GM21737 (cell line): ENCODE results near the gene RIC8B.
"Not testable (repeated sequence)": the region's sequence is repeated elsewhere in the genome, so short reads cannot be mapped to it uniquely, and the experiment has no call there.

Experiments used
- ATAC-seq: cut with Tn5 transposase; IDR thresholded peaks from one replicate; pipeline ENCODE4 v1.9.1; 2021; ENCODE audit warnings: mild to moderate bottlenecking, moderate library complexity; ENCODE audit not compliant: unreplicated experiment

Gene RIC8B, protein sequence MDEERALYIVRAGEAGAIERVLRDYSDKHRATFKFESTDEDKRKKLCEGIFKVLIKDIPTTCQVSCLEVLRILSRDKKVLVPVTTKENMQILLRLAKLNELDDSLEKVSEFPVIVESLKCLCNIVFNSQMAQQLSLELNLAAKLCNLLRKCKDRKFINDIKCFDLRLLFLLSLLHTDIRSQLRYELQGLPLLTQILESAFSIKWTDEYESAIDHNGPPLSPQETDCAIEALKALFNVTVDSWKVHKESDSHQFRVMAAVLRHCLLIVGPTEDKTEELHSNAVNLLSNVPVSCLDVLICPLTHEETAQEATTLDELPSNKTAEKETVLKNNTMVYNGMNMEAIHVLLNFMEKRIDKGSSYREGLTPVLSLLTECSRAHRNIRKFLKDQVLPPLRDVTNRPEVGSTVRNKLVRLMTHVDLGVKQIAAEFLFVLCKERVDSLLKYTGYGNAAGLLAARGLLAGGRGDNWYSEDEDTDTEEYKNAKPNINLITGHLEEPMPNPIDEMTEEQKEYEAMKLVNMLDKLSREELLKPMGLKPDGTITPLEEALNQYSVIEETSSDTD

DNA sequence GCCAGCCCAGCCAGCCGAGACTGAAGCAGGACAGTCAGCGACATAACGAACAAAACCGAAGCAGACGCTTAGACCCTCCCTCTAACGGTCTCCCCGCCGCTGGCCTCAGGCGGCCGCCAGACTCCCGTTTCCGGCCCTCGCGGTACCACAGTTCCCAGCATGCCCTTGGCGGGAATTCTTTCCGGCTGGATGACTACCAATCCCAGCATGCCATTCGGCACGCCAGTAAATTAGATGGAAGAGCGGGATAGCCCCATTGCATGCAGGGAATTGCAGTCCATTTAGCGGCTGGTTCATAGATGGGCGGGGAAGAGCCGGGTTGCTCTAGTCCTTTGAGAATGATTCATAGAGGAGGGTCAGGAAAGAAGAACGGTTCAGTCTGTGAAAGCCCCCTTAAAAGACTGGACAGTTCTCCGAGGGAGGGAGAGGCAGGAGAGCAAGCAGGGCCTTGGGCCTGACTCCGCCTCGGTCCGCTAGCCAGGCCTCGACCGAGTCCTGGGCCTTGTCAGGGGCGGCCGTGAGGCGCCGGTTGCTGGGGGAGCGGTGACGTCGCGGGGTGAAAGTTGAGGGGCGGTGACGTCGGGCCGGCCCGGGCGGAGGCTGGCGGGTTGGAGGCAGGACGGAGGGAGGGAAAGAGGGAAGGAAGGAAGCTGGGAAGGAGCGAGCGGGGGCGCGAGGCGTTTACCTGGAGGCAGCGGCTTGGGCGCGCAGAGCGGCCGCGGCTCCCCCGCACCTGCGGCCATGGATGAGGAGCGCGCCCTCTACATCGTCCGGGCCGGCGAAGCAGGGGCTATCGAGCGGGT lies at the start of gene RIC8B:
RIC8B (plus strand) TSS at position 678 of the 803 bp plus-strand sequence; CDS start at position 742, 64 bp downstream.
- ATAC-seq = peak; percentile 89

DNA sequence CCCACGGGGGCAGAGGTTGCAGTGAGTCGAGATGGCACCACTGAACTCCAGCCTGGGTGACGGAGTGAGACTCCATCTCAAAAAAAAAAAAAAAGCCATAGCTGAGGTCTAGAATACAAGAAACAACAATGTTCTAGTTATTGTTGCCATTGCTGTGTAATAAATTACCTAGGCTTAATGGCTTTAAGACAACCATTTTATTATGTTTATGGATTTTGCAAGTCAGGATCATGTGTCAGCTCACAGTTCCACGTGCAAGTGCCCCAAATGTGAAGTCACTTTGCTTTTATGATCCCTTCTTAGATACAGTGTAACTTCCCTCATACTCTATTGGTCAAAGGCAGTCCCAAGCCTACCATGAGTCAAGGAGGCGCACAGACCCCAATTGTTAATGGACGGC lies 49.5 kb upstream of the RIC8B start:
- ATAC-seq = no peak

DNA sequence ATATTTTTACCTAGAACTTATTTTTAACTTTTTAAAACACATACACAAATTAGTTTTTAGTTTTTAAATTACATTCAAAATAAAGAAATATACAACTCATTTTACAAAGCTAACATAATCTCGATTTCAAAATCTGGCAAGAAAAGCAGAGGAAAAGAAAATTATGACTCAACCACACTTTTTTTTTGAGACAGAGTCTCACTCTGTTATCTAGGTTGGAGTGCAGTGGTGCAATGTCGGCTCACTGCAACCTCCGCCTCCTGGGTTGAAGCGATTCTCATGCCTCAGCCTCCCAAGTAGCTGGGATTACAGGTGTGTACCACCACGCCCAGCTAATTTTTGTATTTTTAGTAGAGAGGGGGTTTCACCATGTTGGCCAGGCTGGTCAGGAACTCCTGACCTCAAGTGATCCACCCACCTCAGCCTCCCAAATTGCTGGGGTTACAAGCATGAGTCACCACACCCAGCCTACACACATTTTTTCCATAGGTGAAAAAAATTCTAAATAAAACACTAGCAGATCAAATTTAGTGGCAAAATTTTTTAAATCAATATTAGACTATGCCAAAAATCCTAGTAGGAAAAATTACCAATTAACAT lies 47.8 kb upstream of the RIC8B start:
- not testable (repeated sequence) for ATAC-seq

DNA sequence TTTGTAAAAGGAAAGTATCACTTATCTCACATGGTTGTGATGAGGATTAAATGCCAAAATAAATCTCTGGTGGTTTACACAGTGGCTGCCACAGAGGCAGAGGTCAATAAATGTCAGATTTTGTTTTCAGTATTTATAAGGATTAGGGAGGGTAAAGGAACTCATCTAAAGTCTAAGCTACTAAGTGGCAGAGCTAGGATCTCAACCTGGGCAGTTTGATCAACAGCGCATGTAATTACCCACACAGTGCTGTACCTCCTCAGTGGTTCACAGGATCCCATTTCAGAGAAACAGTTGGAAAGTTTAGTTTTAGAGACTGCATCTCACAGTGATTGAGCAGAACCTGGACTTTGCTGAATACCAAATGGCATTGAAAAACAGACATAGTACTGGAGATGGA lies 44.9 kb upstream of the RIC8B start:
- no peak for ATAC-seq

DNA sequence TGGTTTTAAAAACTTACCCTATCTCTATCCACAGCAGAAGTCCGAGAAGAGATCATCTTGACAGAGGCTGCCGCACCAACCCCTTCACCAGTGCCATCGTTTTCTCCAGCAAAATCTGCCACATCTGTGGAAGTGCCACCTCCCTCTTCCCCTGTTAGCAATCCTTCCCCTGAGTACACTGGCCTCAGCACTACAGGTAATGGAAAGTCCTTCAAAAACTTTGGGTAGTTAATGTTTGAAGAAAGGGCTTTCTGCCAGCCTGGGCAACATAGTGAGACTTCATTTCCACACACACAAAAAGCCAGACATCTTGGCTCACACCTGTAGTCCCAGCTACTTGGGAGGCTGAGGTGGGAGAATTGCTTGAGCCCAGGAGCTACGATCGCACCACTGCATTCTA lies 41.6 kb upstream of the RIC8B start:
- ATAC-seq = no peak

DNA sequence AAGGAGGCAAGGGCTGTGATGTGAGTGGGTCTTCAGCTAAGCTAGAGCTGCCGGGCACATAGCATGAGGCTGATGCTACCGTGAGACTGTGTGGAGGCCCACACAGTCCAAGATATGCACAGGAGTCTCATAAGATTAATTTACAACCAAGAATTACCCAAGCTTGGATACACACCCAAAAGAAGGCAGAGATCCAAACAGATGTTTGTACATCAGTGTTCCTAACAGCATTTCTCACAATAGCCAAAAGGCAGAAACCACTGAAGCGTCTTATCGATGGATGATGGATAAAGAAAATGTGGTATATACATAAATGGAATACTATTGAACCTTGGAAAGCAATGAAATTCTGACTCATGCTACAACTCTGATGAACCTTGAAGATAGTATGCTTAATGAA lies 40.8 kb upstream of the RIC8B start:
- no peak for ATAC-seq

DNA sequence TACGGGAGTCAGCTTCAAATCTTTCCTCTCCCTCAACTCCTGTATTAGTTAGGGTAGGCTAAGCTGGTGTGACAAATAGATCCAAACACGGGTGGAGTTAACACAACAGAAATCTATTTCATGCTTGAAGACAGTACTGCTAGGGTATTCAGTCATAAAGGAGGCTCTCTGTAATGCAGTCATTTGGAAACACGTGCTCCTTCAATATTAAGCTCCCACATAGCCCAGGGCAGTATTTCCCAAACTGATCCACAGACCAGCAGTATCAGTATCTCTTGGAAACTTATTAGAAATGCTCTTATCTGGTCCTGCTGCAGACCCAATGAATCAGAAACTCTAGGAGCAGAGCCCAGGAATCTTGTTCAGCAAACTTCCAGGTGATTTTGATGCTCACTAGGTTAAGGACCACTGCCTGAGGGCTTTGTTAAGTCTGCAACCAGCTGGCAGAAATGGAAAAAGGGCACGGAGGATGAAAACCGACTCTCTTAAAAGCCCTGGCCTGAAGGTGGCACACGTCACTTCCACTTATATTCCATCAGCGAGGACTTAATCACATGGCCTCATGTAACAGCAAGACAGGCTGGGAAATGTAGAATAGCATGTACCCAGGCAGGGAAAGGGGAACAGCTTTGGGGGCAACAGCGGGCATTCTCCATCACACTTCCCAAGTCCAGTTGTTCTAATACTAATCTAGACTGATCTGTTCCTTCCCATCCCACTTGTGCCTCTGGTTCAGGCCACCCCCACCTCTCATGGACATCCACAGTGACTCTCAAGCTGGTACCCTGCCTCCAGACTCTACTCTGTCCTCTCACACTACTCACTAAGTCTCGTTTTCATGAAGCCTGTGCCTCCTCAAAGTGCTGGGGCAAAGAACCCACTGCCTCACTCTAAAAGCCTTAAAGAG lies 38.2 kb upstream of the RIC8B start:
- no peak for ATAC-seq

DNA sequence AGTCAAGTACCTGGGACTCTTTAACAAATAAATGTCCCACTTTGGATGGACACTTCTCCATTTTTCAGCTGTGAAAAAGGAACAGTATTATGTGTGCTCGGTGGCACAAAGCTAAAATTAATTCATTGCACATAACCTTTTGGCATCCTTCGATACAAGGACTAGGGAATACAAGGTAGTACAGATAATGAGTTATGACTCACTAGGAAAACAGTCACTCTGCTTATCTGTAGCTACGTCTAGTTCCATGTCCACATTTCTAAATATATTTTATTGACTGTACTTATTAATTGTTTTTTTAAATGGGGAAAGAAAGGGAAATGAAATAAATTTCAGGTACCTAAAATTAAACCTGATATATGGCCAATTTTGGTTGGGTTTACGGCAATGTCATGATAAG lies 35.2 kb upstream of the RIC8B start:
- no peak for ATAC-seq

DNA sequence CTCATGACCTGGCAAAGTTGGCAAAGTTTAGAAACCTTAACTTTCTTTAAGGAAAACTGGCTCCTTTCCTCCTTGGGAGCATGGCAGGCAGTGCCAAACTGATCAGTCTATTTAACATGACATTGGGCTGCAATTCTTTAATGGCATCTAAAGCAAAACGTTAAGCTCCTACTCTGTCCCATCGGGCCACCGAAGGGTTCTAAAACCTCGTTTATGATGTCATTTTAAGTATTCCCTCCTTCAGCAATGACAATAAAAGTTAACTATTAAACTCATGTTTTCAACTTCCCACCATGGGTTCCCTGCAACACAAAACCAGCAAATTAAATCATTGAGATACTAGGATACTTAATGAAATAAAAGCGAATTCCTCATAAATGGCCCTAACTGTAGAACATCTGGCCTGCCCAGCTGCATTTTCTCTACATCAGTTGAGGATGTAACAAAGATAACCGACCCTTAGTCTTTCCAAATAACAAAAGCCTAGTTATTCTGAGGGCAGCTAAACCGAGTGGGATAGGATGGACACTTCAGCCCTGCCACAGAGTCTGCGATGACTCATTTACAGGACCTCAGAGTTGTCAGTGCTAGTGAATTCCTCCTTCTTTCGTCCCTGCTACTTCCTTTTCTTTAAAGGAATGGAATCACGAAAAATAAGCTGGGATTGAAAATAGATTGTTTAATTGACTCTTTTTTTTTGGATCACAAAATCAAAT lies 34.5 kb upstream of the RIC8B start:
- no peak for ATAC-seq

DNA sequence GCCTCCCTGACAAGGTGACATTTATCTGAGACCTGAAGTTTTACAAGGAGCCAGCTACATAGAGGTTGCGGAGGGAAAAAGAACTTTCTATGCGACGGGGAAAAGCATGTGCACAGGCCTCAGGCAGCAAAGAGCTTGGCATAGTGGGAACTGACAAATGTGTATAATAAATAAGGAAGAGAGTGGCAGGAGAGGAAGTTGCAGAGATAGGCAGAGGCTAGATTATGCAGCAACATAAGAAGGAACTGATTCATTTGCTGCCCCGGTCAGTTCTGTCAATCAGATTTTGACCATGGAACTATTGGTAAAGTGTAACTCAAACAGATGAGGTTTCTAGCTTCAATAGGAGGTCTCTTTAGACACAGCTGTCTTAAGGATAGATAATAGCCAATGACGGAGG lies 33.7 kb upstream of the RIC8B start:
- ATAC-seq = no peak

DNA sequence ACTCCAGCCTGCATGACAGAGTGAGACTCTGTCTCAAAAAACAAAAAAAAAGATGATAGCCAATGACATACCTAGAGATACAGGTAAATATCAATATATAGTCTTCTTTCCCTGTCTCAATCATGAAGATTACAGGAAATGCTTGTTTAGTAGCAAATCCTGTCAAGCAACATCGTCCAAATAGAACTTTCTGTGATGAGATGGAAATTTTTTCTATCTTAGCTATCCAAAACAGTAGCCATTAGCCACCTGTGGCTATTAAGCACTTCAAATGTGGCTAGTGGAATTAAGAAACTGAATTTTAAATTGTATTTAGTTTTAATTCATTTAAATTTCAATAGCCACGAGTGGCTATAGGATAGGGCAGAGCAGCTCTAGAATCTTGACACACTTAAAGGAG lies 33.2 kb upstream of the RIC8B start:
- no peak for ATAC-seq

DNA sequence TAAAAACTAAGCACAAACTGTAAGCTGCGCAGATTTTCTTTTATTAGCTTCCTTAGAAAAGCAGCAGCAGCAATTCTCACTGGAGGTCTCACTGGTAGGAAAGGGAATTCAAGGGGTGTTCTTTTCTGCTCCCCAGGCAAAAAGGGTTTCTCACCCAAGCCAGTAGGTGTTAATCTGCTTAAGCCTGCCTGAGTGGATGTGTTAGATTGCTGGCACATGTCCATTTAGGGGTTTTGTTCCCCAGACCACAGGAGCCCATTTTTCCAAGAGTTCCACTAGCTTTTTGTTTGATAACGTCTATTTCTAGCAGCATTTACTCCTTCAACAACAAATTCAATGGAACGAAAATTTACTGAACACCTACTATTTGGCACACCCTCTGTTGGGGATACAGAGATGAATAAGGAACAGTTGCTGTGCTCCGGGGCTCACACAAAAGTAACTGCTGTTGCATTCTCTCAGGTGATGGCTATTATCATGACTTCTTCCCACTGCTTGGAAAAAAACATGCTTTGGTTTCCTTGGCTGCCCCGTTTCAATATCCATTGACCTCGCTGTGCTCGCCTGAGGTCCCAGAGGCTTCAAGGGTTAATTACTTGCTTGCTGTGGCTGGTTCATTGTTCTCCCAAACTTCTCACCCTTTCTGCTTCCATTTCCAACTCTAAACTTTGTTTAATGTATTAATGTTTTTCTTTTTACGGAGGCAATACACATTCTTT lies 31.1 kb upstream of the RIC8B start:
- ATAC-seq = no peak

DNA sequence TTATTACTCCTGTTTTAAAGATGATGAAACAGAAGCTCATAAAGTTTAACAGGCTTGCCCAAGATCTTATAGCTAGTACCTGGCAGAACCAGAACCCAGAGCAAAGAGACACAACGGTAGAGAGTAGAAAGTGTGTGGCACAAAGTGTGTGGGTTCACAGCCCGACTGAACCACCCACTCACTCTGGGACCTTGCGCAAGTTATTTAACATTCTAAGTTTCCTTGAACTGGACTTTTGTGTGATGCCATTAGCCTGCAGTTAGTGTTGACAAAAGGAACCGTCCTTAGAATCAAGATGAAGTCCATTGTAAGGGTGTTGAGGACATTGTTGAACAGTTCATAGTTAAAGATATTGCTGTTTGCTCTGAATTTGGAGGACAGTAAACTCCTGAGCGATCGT lies 29.9 kb upstream of the RIC8B start:
- ATAC-seq = no peak

DNA sequence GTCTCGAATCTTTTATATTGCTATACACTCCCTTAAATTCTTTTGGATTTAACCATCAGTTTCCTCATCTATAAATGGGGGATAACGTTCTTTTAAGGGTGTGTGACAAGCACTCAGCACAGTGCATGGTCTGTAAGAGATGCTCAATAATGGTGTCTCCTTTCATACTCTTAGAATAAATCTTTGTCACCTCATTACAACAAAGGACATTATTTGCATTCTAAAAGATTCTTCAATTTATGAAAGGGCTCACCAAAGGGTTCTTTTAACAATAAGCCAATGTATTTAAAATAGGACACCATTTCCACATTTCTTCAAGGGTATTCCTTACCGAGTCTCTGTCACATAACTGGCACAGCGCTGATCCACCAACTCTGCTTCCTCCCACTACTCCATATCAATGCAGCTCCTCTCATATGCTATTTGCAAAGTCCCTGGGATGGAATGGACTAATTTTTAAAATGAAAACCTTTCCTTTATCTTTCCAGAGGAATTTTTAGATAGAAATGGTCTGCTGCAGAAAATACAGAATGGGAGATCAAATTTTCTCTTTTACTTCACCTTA lies 29.2 kb upstream of the RIC8B start:
- ATAC-seq = no peak

DNA sequence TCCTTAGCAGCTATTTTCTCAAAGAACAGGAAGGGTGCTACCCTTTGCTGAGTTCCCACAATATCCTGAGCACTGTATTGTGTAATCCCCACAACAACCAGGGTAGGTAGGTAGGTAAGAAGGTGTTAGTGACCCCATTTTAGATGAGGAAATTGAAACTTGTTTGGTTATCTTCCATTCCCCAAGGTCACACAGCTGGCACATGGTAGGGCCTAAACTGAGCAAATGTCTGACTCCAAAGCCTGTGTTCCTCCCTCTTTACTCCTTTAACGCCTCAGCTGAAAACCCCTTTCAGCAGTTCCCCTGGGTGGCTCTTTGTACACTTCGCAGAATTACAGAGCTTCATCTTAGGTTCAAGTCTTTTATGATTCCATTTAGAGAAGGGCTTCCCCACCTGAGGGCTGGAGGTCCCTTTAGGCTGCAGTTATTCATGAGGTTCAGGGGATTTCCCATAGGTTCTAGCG lies 26.5 kb upstream of the RIC8B start:
- no peak for ATAC-seq

DNA sequence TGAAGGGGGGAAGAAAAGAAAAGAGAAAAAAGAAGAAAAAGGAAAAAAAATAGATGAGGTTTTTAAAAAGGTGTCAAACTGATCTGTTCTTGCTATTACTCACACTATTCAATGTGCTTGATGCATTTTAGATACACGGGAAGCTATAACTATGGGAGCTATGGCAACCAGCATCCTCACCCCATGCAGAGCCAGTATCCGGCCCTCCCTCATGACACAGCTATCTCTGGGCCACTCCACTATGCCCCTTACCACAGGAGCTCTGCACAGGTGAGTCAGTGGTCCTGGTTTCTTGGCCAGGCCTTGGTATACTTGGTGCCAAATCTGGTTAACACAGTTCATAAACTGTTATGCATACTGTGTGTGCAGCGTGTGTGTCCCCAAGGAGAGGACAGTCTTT lies 24.0 kb upstream of the RIC8B start:
- ATAC-seq = no peak

DNA sequence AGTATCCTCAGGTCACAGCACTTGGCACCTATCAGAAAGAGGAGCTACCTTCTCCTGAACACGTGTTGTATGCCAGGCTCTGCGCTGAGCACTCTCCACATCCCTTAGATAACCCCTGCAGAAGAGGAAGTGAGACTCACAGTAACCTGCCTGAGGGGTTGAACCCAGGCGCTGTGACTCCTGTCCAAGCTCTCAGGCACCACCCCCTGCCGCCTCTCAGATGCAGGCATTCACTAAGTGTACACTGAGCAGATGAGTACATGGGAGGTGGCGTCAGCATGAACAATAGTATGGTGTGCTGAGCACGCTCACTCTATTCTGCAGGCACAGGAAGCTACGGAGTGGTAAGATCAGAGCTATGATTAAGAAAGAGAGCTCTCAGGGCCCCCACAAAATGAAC lies 21.0 kb upstream of the RIC8B start:
- peak; percentile 98 for ATAC-seq

DNA sequence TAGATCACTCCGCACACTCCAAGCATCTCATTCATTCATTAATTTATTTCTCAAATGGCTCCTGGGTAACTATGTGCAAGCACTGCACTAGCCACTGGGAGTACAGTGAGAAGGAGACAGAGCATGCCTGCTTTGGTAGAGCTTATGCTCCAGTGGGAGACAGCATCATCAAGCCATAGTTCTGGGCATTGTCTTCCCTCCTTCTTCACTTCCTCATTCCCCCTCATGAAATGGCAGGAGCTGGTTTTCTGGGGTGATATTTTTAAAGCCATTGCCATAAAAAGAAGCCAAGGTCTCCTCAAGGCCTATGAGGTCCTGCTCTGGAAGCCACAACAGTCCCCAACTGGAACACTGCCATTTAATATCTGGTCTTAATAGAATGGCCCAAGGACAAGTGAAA lies 20.2 kb upstream of the RIC8B start:
- no peak for ATAC-seq
